Measurements from ENCODE around the gene OSBPL2. TPM values are rescaled to one million over a fixed set of nuclear protein-coding genes. Genes with fewer than 3 reads are reported as not detected.

OSBPL2 gene
- total and polyA plus RNA-seq, 5 donors = 20.0 to 61.6 (median 44.4) TPM

- no peak overlapping the region for H3K27ac ChIP-seq (ENCODE audit: low read length)
- WGBS = 97% methylated on average over 1 of the region's 1 CpG
- intact Hi-C loops (cut with DNase I) = no loop called here
- DNase-seq (no peak), ATAC-seq (no peak)
- no peak overlapping the region for H3K4me3 ChIP-seq (ENCODE audit: low read length)
- H3K27me3 ChIP-seq (ENCODE audit: control insufficient read depth, insufficient read depth) = no peaks in the 10 kb centered on the region
- no peaks in the 10 kb centered on the region for H3K4me1 ChIP-seq (ENCODE audit: control insufficient read depth, insufficient read depth, low read length)
- no peaks in the 10 kb centered on the region for H3K9me3 ChIP-seq (ENCODE audit: control insufficient read depth, low read length)
Observed at GRCh38 chr20:62265365-62265764, 27.0 kb downstream of the OSBPL2 start.

GRCh38 chr20:62266340-62266739 lies 28.0 kb downstream of the OSBPL2 start:
- ATAC-seq (no peak), DNase-seq (peak in 1 of 3 donors; percentile 5)
- H3K27me3 ChIP-seq (ENCODE audit: control insufficient read depth, insufficient read depth) = no peaks in the 10 kb centered on the region
- WGBS = 95% methylated on average over 10 of the region's 10 CpGs
- no peaks in the 10 kb centered on the region for H3K9me3 ChIP-seq (ENCODE audit: control insufficient read depth, low read length)
- H3K4me1 ChIP-seq (ENCODE audit: control insufficient read depth, insufficient read depth, low read length) = no peaks in the 10 kb centered on the region
- intact Hi-C loops (cut with DNase I) = no loop called here
- H3K27ac ChIP-seq (ENCODE audit: low read length) = no peak overlapping the region
- no peak overlapping the region for H3K4me3 ChIP-seq (ENCODE audit: low read length)

- WGBS = 94% methylated on average over 13 of the region's 13 CpGs
- Histone ChIP-seq H3K4me1 (ENCODE audit: control insufficient read depth, insufficient read depth, low read length) (no peaks in the 10 kb centered on the region), H3K4me3 (ENCODE audit: low read length) (no peak overlapping the region), H3K27me3 (ENCODE audit: control insufficient read depth, insufficient read depth) (no peaks in the 10 kb centered on the region), H3K9me3 (ENCODE audit: control insufficient read depth, low read length) (no peaks in the 10 kb centered on the region), H3K27ac (ENCODE audit: low read length) (no peak overlapping the region)
- no peak for ATAC-seq
- peak in 1 of 3 donors; percentile 23 for DNase-seq
- intact Hi-C loops (cut with DNase I) = no loop called here
Observed at GRCh38 chr20:62266851-62267250, 28.5 kb downstream of the OSBPL2 start.

GRCh38 chr20:62267543-62267942 lies 29.2 kb downstream of the OSBPL2 start:
- Histone ChIP-seq H3K27ac (ENCODE audit: low read length) (no peak overlapping the region), H3K27me3 (ENCODE audit: control insufficient read depth, insufficient read depth) (no peaks in the 10 kb centered on the region), H3K9me3 (ENCODE audit: control insufficient read depth, low read length) (no peaks in the 10 kb centered on the region), H3K4me1 (ENCODE audit: control insufficient read depth, insufficient read depth, low read length) (no peaks in the 10 kb centered on the region), H3K4me3 (ENCODE audit: low read length) (no peak overlapping the region)
- intact Hi-C loops (cut with DNase I) = no loop called here
- ATAC-seq = peak; percentile 67 to 68
- DNase-seq = peak in 1 of 3 donors; percentile 43
- 82% methylated on average over 10 of the region's 10 CpGs for WGBS

GRCh38 chr20:62268228-62268900 lies 30.0 kb downstream of the OSBPL2 start:
- DNase-seq = no peak
- ATAC-seq = no peak
- Histone ChIP-seq H3K4me1 (ENCODE audit: control insufficient read depth, insufficient read depth, low read length) (no peaks in the 10 kb centered on the region), H3K4me3 (ENCODE audit: low read length) (no peak overlapping the region), H3K27me3 (ENCODE audit: control insufficient read depth, insufficient read depth) (no peaks in the 10 kb centered on the region), H3K9me3 (ENCODE audit: control insufficient read depth, low read length) (no peaks in the 10 kb centered on the region), H3K27ac (ENCODE audit: low read length) (no peak overlapping the region)
- WGBS = 81% methylated on average over 7 of the region's 7 CpGs
- intact Hi-C loops (cut with DNase I) = no loop called here

GRCh38 chr20:62269378-62269777 lies 31.1 kb downstream of the OSBPL2 start:
- Histone ChIP-seq H3K27ac (ENCODE audit: low read length) (no peak overlapping the region), H3K4me1 (ENCODE audit: control insufficient read depth, insufficient read depth, low read length) (no peaks in the 10 kb centered on the region), H3K4me3 (ENCODE audit: low read length) (no peak overlapping the region), H3K9me3 (ENCODE audit: control insufficient read depth, low read length) (no peaks in the 10 kb centered on the region), H3K27me3 (ENCODE audit: control insufficient read depth, insufficient read depth) (no peaks in the 10 kb centered on the region)
- intact Hi-C loops (cut with DNase I) = no loop called here
- 89% methylated on average over 14 of the region's 14 CpGs for WGBS
- DNase-seq (peak in 1 of 3 donors; percentile 42), ATAC-seq (no peak)

- Histone ChIP-seq H3K27ac (ENCODE audit: low read length) (no peak overlapping the region), H3K27me3 (ENCODE audit: control insufficient read depth, insufficient read depth) (no peaks in the 10 kb centered on the region), H3K4me3 (ENCODE audit: low read length) (no peak overlapping the region), H3K4me1 (ENCODE audit: control insufficient read depth, insufficient read depth, low read length) (no peaks in the 10 kb centered on the region), H3K9me3 (ENCODE audit: control insufficient read depth, low read length) (no peaks in the 10 kb centered on the region)
- DNase-seq (peak in 1 of 3 donors; percentile 54), ATAC-seq (no peak)
- intact Hi-C loops (cut with DNase I) = no loop called here
- 94% methylated on average over 17 of the region's 17 CpGs for WGBS
Observed at GRCh38 chr20:62269871-62270270, 31.6 kb downstream of the OSBPL2 start.

GRCh38 chr20:62272200-62272599 lies 33.9 kb downstream of the OSBPL2 start:
- Histone ChIP-seq H3K4me3 (ENCODE audit: low read length) (no peak overlapping the region), H3K27me3 (ENCODE audit: control insufficient read depth, insufficient read depth) (no peaks in the 10 kb centered on the region), H3K4me1 (ENCODE audit: control insufficient read depth, insufficient read depth, low read length) (no peaks in the 10 kb centered on the region), H3K27ac (ENCODE audit: low read length) (no peak overlapping the region), H3K9me3 (ENCODE audit: control insufficient read depth, low read length) (no peaks in the 10 kb centered on the region)
- intact Hi-C loops (cut with DNase I) = no loop called here
- DNase-seq (peak in 1 of 3 donors; percentile 47), ATAC-seq (no peak)
- 79% methylated on average over 10 of the region's 10 CpGs for WGBS

GRCh38 chr20:62273416-62273815 lies 35.1 kb downstream of the OSBPL2 start:
- ATAC-seq (no peak), DNase-seq (peak in 1 of 3 donors; percentile 22)
- Histone ChIP-seq H3K27ac (ENCODE audit: low read length) (no peak overlapping the region), H3K4me3 (ENCODE audit: low read length) (no peak overlapping the region), H3K9me3 (ENCODE audit: control insufficient read depth, low read length) (no peaks in the 10 kb centered on the region), H3K27me3 (ENCODE audit: control insufficient read depth, insufficient read depth) (no peaks in the 10 kb centered on the region), H3K4me1 (ENCODE audit: control insufficient read depth, insufficient read depth, low read length) (no peaks in the 10 kb centered on the region)
- WGBS = 96% methylated on average over 18 of the region's 18 CpGs
- intact Hi-C loops (cut with DNase I) = no loop called here

- Histone ChIP-seq H3K4me3 (ENCODE audit: low read length) (no peak overlapping the region), H3K4me1 (ENCODE audit: control insufficient read depth, insufficient read depth, low read length) (no peaks in the 10 kb centered on the region), H3K9me3 (ENCODE audit: control insufficient read depth, low read length) (no peaks in the 10 kb centered on the region), H3K27me3 (ENCODE audit: control insufficient read depth, insufficient read depth) (no peaks in the 10 kb centered on the region), H3K27ac (ENCODE audit: low read length) (no peak overlapping the region)
- DNase-seq (peak in 1 of 3 donors; percentile 68), ATAC-seq (peak; percentile 24 to 63)
- WGBS = 63% methylated on average over 13 of the region's 13 CpGs
- intact Hi-C loops (cut with DNase I) = no loop called here
Observed at GRCh38 chr20:62274332-62274950, 36.1 kb downstream of the OSBPL2 start.

- Histone ChIP-seq H3K4me3 (ENCODE audit: low read length) (no peak overlapping the region), H3K4me1 (ENCODE audit: control insufficient read depth, insufficient read depth, low read length) (no peaks in the 10 kb centered on the region), H3K9me3 (ENCODE audit: control insufficient read depth, low read length) (no peaks in the 10 kb centered on the region), H3K27ac (ENCODE audit: low read length) (no peak overlapping the region), H3K27me3 (ENCODE audit: control insufficient read depth, insufficient read depth) (no peaks in the 10 kb centered on the region)
- WGBS = 94% methylated on average over 10 of the region's 10 CpGs
- ATAC-seq (no peak), DNase-seq (peak in 1 of 3 donors; percentile 7)
- intact Hi-C loops (cut with DNase I) = no loop called here
Observed at GRCh38 chr20:62275219-62275618, 36.9 kb downstream of the OSBPL2 start.

Data from right cardiac atrium (tissue), 5 donors.